Muscle of arm (tissue), 12 donors: ENCODE results near the gene SDC1. TPM values are rescaled to one million over a fixed set of nuclear protein-coding genes. Genes with fewer than 3 reads are reported as not detected.

Experiments
- DNase-seq: peaks from one replicate; pipeline ENCODE4 v3.0.0-alpha.2; 2013
- polyA plus RNA-seq, 12 donors: library from polyadenylated mRNA; unstranded; fragments of 120-200 nt; gene quantifications; one replicate each; pipeline ENCODE4 v1.2.1, GENCODE V29; 2013; ENCODE audit not compliant: insufficient read length in 12 of 12

Gene SDC1
- polyA plus RNA-seq, 12 donors: 3.3 to 127 (median 10.2) TPM; not detected in 1

DNA sequence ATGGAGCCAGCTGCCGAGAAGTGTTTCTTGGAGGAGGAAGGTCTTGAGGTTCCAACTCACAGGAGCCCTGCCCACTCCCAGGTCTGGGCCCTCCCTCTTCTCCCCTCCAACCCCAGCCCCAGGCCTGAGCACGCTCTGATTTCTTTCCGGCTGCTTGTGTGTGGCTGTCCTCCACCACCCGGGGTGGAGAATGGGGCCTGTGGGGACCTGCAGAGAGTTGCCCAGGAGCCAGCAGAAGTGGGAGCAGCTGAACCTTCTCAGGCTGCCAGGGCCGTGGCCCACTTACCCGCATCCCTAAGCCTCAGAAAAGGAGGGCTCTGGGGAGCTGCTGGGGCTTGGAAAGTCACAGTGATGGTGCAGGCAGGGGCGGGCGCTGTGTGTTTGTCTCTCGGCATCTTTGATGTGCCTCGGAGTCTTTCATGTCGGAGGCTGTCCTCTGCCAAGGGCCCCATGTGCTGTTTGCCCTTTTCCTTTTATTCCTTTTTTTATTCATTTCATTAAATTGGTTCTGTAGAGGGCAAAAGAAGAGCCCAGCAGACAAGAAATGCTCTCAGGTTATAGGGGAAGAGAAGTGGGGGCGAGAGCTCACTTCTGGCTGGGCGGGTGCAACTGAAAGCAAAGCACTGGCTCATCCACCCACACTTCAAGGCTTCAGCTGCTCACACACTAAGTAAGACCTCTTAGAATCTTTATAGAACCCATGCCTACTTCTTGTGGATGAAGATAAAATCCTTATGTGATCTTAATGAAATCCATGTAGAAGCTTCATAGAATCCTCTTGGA is 52.5 kb downstream of the SDC1 start:
- no peak for DNase-seq

DNA sequence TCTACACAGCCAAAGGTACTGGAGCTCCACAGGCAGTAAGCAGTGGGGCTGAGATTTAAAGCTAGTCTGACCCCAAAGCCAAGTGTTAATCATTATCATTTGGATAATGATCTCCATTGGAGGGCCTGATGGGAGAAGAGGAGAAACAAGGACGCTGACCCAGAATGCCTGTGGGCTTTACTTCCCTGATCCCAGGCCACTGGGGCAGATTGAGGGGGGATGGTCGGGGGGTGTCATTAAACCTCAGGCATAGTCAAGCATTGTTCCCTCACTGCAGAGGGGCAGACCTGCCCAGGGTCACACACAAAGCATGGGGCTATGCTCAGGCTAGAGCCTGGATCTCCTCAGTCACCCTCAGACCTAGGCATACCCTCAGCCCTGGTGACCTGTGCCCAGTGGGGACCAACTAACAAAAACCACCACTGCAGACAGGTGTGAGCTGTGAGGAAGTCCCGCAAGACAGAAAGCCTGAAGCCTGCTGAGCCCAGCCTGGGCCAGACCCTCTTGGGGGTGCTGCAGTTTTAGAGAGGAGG is 53.4 kb downstream of the SDC1 start:
- no peak for DNase-seq

DNA sequence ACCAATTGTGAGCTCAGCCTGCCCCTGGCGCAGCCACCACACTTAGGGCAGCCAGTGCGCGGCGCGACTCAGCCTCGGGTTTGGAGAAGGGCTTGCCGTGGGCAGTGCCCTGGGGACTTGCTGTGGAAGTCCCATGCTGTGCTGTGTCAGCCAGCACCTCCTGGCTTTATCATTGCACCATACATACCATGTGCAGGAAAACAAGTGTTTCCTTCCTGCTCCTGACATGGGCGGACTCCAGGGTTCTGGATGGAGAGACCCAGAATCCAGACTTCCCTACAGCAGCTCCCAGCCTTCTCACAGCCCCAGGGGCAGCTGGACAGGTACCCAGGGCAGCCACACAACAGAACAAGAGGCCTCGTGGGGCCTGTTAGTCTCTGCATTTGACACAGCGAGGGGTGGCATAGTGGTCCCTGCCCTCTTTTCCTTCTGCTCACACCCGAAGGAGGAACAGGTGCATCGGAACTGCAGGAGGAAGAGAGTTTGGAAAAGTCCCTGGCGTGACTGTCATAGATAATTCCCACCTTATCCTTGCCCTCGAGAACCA is 54.2 kb downstream of the SDC1 start:
- no peak for DNase-seq

DNA sequence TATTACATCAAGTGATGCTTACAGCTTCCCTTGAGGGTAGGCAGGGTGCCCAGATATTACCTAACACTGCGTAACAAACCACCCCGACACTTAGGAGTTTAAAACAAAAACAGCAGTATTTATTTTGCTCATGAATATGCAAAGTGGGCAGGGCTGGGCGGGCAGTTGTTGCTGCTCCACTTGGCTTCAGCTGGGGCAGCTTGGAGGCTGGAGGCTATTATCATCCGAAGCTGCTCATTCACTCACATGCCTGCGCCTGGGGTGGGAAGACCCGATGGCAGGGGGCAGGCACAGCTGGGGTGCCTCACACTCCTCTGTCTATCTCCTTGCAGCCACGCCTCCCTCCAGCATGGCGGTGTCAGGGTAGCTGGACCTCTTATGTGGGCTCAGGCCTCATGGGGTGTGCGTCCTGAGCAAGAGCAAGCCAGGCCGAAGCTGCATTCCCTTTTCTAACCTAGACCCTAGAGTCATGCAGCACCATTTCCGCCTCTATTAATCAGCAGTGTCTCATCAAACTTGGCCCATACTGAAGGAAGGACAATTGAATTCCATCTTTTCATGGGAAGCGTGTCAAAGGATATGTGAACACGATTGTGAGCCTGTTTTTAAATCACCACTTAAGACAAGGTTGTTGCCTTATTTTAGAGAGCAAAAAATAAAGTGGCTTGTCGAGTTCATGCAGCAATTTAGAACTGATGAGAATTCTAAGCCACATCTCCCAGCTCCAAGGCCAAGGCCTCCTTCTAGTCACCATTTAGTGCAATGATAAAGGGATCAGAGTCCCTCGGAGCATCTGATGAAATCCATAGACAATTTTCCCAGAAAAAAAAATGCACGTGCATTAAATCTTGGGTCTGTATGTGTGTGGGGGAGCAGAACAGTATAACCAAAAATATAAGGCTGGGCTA is 54.9 kb downstream of the SDC1 start:
- no peak for DNase-seq

DNA sequence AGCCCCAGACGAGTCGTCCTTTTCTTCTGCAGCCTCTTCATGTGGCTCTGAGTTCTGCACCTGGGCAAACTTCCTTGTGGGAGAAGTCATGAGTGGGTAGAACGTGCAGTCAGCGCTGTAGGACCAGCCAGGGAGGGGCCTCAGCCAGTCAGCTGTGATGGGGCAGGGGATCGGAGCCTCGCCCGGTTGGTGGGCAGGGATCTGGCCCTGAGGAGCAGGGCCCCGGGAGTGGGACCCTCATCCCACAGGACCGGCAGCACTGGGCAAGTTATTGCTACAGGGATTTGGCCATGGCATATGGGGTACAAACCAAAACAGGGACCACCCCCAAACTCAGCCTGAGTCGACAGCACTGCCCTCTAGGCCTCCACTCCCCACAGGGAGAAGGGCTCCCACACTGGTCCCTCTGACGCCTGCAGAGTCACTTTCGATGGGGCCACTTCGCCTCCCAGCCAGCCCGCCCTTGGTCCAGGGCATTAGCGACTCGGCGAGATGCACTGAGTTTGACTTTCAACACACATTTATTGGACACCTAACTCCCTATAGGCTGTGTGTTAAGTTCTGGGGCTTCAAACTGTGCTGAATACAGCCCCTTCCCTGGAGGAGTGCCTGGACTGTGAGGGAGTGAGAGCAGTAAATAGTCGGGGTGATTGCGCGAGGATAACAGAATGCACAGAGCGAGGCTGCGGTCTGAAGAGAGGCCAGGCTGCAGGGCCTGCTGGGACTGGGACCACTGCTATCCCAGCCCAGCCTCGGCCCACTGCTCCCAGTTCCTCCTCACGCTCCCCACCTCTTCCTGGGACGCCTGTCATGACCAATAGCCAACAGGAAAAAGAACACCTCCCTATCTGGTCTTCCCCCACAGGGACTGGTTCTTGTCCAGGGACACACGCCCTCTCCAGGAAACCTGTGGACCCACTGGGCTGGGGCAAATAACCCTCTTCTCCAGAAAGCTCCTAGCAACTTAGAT is 55.9 kb downstream of the SDC1 start:
- no peak for DNase-seq

DNA sequence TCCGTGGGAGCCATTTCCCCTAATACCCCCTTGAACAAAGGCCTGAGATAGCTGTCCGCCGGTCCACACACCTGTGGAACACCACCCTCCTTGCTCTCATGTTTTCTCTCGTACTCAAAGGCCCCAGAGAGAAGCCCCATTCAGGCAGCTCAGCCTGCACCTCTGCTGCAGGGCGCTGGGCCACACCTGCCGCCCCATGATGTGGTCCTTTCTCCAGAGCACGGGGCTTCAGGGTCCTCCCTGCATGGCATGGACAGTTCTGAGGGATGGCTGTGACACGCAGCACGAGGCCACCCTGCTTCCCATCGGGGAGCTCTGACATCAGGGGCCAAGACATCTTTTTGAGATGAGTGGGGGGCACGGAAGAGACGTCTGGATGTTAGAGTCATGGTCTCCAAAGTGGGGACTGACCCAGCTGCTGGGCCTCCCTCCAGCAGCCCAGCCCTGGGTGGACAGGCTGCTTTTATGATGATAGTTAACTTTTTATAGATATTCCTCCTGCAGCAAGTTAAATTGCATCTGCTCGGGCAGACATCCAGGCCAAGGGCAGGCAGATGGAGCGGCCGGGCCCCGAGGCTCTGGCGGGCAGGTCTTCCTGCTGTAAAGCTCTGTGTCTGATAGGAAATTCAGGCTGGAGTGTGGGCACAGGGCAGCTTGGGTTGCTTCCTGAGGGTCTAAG is 56.7 kb downstream of the SDC1 start:
- DNase-seq: no peak

DNA sequence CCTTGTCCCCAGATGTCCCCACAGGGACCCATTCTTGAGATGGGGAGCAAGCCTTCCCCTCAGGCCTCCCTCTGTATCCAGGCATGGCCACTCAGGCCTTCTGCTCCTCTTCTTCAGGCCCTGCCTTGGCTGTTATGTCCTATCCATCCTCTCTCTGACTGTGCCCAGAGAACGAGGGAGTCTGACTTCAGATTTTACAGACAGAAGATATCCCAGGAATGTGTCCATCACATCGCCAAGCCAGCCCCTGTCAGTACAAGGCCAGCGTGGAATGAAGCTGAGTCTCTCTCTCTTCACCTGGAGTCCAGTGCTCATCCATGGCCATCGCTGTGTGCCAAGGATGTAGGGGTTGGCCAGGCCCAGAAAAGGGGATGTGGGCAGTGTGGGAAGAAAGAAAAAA is 57.6 kb downstream of the SDC1 start:
- no peak for DNase-seq

DNA sequence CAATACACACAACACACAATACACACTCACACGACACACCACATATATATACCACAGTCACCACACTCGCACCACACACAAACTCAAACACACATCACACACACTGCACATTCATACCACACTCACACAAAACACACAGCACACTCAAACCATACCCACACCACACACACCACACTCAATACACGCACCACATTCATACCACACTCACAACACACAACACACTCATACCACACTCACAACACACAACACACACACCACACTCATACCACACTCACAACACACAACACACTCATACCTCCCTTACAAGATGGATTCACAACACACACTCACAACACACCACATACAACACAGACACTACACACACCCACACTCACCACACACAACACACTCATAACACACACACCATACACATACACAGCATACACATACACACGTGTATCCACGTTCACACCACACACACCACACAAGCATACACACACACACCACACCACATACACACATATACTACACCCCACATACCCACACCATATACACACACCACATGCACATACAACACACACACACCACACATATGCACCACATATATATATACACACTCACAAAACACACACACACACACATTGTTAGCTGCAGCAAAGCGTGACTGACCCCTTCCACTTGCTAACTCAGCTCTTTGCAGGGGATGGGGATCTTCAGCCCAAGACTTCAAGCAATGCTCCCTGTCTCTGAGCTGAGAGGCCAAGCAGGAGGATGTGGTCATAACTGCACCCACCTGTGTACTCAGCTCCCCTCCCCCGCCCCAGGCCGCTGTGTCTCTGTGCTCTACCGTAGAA is 59.0 kb downstream of the SDC1 start:
- DNase-seq: no peak

DNA sequence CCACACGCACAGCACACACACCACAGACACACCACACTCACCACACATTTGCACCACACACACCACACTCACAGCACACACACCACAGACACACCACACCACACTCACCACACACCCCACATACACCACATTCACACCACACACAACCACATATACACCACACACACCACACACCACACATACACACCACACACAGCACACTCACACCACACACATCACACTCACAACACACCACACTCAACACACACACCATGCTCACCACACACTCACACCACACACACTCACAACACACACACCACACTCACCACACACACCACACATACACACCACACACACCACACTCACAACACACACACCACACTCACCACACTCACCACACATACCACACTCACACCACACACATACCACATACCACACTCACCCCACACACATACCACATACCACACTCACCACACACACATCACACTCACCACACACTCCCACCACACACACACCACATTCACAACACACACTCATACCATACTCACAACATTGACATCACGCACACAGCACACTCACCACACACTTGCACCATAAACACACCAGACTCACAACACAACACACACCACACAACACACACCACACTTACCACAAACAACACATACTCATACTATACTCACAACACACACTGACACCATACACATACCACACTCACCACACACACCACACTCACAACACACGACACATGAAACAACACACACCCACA is 60.0 kb downstream of the SDC1 start:
- DNase-seq: no peak

DNA sequence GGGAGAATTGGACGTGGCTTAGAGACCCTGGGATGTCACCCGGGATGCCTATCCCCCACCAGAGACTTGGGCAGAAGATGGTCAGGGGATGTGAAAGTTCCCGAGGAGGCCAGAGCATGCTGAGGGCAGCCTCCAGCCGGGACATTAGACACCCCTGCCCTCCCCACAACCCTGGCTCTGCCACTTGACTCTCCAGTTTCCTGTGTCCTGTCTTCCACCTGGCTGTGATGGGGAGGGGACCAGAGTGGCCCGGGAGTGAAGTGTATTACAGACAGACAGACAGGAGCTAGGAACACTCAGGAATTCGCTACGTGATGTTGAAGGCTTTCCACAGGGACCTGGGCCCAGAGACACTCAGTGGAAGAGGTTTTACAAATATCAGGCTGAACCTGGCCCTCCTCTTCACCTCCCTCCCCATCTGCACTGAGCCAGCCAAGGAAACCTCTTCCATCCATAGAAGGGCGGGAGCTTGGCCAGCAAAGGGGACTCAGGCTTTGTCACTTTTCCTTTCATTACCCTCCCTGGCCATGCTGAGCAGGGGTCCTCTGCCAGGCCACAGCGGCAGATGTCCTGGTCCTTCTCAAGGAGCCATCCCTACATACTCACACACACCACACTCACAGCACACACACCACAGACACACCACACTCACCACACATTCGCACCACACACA is 60.7 kb downstream of the SDC1 start:
- no peak for DNase-seq

DNA sequence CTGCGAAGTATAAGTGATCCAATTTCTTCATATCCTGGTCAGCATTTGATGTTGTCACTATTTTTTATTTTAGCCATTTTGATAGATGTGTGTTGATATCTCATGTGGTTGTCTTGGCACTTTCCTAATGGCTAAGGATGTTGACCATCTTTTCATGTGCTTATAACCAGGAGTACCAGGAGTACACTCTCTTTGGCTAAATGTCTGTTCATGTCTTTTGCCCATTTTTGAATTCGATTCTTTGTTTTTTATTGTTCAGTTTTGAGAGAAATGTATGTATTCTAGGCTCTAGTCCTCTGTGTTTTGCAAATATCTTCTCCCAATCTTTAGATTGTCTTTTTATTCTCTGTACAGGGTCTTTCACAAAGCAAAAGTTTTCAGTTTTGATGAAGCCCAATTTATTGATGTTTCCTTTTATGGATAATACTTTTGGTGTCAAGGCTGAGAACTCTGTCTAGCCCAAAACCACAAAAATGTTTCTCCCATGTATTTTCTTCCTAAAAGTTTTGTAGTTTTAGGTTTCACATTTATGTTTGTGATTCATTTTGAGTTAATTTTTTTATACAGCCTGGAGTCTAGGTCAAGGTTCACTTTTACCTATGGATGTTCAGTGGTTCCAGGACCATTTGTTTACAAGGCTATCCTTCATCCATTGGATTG is 65.4 kb downstream of the SDC1 start:
- DNase-seq: no peak

DNA sequence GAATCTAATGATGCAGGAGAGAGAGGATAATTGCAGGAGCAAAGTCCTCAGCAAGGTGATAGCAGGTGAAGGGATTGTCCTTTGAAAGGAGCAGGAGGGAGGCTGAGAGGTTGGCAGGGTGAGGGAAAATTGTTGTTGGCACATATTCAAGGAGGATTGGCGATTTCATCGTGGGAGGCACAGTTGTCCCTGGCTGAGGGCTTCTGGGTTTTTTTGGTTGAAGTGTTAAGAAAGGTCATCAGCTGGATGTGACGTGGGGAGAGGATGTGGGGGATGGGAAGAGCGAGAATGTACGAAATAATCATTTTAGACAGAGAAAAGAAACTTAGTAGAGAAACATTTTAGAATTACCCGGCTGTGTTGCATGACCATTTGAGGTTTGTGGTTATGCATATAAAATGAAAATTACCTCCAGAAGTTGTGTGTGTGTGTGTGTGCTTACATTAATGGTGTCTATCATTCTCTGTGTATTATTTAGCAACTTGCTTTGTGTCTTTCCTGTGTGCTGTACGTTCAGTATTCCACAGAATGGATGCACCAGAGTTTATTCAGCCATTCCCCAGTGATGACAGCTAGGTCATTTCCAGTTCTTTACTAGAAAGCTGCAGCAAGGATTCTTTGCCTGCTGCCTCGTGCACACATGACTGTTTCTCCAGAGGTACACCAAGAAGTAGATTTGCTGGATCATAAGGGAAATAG is 67.6 kb downstream of the SDC1 start:
- DNase-seq: no peak

DNA sequence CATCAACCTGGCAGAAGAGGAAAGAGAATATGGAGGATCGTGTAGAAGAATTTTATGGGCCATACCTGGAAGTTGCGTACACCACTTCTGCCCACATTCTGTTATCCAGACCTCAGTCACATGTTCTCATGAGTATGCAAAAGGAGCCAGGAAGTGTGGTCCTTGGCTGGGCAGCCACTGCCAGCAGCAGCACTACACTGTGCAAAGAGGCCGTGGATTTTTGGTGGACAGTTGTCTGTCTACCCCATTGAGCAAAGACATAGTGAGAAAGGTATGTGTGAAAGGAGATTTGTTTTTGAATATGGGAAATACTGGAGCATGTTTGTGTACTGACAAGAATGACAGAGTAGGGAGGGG is 68.1 kb downstream of the SDC1 start:
- no peak for DNase-seq

DNA sequence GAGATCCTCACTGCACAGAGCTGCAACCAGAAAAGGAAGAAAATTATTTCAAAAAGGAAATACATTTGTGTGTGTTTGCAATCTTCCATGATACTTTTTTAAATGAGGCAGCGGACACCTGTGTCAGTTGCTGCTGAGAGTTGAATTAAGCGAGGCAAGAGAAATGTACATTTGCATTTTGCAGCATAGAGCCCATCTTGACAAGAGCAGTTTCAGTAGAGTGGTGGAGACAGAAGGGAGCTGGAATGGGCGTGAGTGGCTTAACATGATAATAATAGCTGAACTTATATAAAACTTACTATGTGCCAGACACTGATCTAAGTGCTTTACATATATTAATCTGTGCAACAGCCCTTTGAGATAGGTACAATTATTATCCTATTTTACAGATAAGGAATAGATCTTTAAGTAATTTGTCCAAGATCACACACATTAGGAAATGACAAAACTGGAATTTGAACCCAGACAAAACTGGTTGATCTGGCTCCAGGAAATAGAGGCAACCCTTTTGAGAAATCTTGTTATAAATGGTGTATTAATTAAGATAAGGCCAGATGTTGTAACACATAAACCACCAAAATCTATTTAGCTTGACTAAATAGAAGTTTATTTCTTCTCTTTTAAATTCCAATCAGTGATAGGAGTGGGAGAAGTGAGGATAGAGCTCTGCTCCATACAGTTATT is 68.7 kb downstream of the SDC1 start:
- no peak for DNase-seq

DNA sequence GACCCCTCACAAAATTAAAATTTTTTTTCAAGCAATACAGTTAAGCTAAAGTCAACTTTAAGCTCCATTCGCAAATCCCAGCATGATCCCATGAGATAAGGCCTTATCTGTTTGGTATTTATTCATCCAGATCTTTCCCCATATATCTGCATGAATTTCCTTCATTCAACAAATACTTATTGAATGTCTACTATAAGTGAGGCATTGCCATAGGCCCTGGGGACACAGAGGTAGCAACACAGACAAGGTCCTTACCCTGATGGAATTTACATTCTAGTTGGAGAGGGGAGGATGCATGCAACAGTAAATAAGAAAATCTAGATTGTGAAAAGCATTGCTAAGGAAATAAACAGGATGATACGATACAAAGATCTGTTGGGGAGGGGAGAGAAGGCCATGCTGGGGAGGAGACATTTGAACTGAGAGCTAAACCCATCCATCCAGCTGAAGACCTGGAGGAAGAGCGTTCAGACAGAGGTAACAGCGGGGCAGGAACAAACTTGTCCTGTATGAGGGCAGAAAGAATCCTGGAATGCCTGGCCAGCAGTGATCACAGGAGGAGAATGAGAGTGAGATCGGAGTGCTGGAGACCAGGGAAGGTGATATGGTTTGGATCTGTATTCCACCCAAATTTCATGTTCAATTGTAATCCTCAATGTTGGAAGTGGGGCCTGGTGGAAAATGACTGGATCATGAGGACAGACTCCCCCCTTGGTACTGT is 71.6 kb downstream of the SDC1 start:
- DNase-seq: no peak
